ENCODE data around the gene NUDT4. TPM values are rescaled to one million over a fixed set of nuclear protein-coding genes. Genes with fewer than 3 reads are reported as not detected.

The NUDT4 gene
- total and polyA plus RNA-seq, 9 of the 15 experiments (the other 6 are each of a cell fraction or from before 2014, with no cell fraction given), result 38.1 to 164 (median 99.2) TPM

DNA sequence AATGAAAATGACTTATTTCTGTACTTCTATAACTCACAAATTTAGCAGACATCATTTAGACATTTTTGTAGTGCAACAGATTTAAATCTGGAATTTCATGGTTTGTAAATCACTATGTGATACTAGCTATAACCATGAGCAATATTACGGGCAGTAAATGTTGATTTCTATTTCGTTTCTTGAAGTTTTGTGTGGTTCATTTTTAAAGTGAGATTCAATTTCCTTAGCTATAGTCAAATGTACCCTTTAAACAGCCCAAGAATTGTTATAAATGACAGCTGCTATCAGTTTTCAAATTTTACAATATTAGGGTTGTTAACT lies 30.2 kb downstream of the NUDT4 start:
- CTCF ChIA-PET (ENCODE audit: low intra/inter-chr PET ratio), result no interaction called here
- Histone ChIP-seq H3K9me1 (ENCODE audit: control insufficient read depth, insufficient read depth, low read length) (no peaks in the 10 kb centered on the region), H3K27ac (ENCODE audit: extremely low read depth, low read depth, low read length) (no peak overlapping the region), H3K9me3 (replicated peaks; ENCODE audit: control insufficient read depth, insufficient read depth, low read depth, low read length) (no peaks in the 10 kb centered on the region), H3K27me3 (ENCODE audit: control insufficient read depth in 2 of 2, insufficient read depth in 2 of 2, low read length in 2 of 2) (no peaks in the 10 kb centered on the region), H3K4me3 (no peak overlapping the region), H3K4me1 (replicated peaks in 1 of 2; ENCODE audit: control insufficient read depth in 2 of 2, insufficient read depth in 2 of 2, low read length in 2 of 2) (no peaks in the 10 kb centered on the region; a peak in 1 of 5 replicates), H3K9ac (ENCODE audit: insufficient read depth in 1 of 2, low read depth in 2 of 2, low read length in 2 of 2) (no peak overlapping the region), H3K4me2 (ENCODE audit: insufficient read depth, low read length) (no peak overlapping the region), H3K79me2 (ENCODE audit: control insufficient read depth, insufficient read depth, low read length) (peaks cover 23% of the 10 kb centered on the region), H2AFZ (ENCODE audit: low read depth, low read length) (no peak overlapping the region), H4K20me1 (replicated peaks; ENCODE audit: control insufficient read depth, insufficient read depth, low read length) (no peaks in the 10 kb centered on the region; the same call in 1 of the 2 replicates), H3K36me3 (ENCODE audit: control insufficient read depth, insufficient read depth, low read length) (peaks cover 60% of the 10 kb centered on the region)
- DNase-seq (ENCODE audit: extremely low read depth in 1 of 4, low spot score in 3 of 4) (no peak), ATAC-seq (no peak), FAIRE-seq (no peak)
- WGBS (ENCODE audit: insufficient coverage, low coverage, missing lambda C conversion rate), result 78% methylated on average over 2 of the region's 2 CpGs
- TF ChIP-seq GTF2E2 (tag; IDR thresholded peaks at IDR 0.05) (no peak), POLR2AphosphoS5 (IDR thresholded peaks at IDR 0.05; ENCODE audit: control insufficient read depth, insufficient read depth, low read depth, low read length) (0 out of 2 replicates have a peak, but pooled peaks have one; percentile 36)
- POLR2A ChIA-PET, result interaction anchor here (0.8 to 1.3 kb wide), 4 partner anchors 12 to 694 kb away, joined by 3 to 6 read pairs (median 4); no protein-coding TSS in a partner anchor
- intact Hi-C loops (cut with micrococcal nuclease) (no loop called here), in situ Hi-C loops (cut with MboI) (loop anchor here (25.0 kb wide), 2 partner anchors 421 to 621 kb away; no protein-coding TSS in a partner anchor)
- BruUV-seq (replicated peaks), result no TSS peak

DNA sequence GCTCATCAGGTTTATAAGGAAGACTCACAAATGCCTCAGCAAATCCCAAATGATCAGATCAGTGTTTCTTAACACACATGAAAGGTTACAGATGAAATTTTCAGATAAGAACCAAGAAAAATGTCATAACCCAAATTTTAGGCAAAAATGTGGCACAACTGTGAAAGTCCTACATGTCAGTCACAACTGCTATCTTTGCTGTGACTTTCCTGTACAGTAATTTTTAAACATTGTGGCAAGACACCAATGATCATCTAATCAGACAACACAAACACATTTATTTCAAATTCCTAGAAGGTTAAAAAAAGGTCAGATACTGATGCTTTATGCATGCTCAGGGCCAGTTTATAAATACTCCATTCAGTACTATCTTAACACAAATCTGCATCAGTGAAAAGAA lies 31.1 kb downstream of the NUDT4 start:
- intact Hi-C loops (cut with micrococcal nuclease), result no loop called here

More for the DNA sequence above, 31.1 kb downstream of the NUDT4 start:
- H3K4me1 ChIP-seq (replicated peaks in 1 of 2; ENCODE audit: control insufficient read depth in 2 of 2, insufficient read depth in 2 of 2, low read length in 2 of 2), result no peaks in the 10 kb centered on the region; a peak in 1 of 5 replicates
- H3K27ac ChIP-seq (ENCODE audit: extremely low read depth, low read depth, low read length), result no peak overlapping the region
- ChIA-PET CTCF (ENCODE audit: low intra/inter-chr PET ratio) (no interaction called here), POLR2A (interaction anchor here (0.7 to 1.3 kb wide), 2 partner anchors 11 to 244 kb away, joined by 4 to 6 read pairs; no protein-coding TSS in a partner anchor)
- no peaks in the 10 kb centered on the region for H3K27me3 ChIP-seq (ENCODE audit: control insufficient read depth in 2 of 2, insufficient read depth in 2 of 2, low read length in 2 of 2)
- TF ChIP-seq FOSL1 (tag; conservative IDR thresholded peaks at IDR 0.05) (no peak), ZNF512 (tag; IDR thresholded peaks at IDR 0.05) (no peak), ZNF77 (CRISPR knock-in tag; IDR thresholded peaks at IDR 0.05) (no peak), CHD1 (IDR thresholded peaks at IDR 0.05; ENCODE audit: low read length) (no peak)
- no peak overlapping the region for H3K9ac ChIP-seq (ENCODE audit: insufficient read depth in 1 of 2, low read depth in 2 of 2, low read length in 2 of 2)
- H3K36me3 ChIP-seq (ENCODE audit: control insufficient read depth, insufficient read depth, low read length), result peaks cover 57% of the 10 kb centered on the region
- no peak for FAIRE-seq
- no peak for ATAC-seq
- peaks cover 6% of the 10 kb centered on the region; the same call in 1 of the 2 replicates for H4K20me1 ChIP-seq (replicated peaks; ENCODE audit: control insufficient read depth, insufficient read depth, low read length)
- no peaks in the 10 kb centered on the region for H3K9me3 ChIP-seq (replicated peaks; ENCODE audit: control insufficient read depth, insufficient read depth, low read depth, low read length)
- in situ Hi-C loops (cut with MboI), result loop anchor here (25.0 kb wide), 2 partner anchors 422 to 622 kb away; no protein-coding TSS in a partner anchor
- H3K9me1 ChIP-seq (ENCODE audit: control insufficient read depth, insufficient read depth, low read length), result no peaks in the 10 kb centered on the region
- no peak overlapping the region for H3K4me3 ChIP-seq
- H3K79me2 ChIP-seq (ENCODE audit: control insufficient read depth, insufficient read depth, low read length), result peaks cover 31% of the 10 kb centered on the region
- DNase-seq (ENCODE audit: extremely low read depth in 1 of 4, low spot score in 3 of 4), result no peak
- no peak overlapping the region for H2AFZ ChIP-seq (ENCODE audit: low read depth, low read length)
- no peak overlapping the region for H3K4me2 ChIP-seq (ENCODE audit: insufficient read depth, low read length)
- no TSS peak for BruUV-seq (replicated peaks)
